Embryonic facial prominence (tissue), 1 donor: ENCODE data around the gene PSMB2.

Experiments
- DNase-seq: peaks from one replicate; pipeline ENCODE4 v3.0.0-alpha.2; 2016; ENCODE audit errors: extremely low spot score

The PSMB2 gene

DNA sequence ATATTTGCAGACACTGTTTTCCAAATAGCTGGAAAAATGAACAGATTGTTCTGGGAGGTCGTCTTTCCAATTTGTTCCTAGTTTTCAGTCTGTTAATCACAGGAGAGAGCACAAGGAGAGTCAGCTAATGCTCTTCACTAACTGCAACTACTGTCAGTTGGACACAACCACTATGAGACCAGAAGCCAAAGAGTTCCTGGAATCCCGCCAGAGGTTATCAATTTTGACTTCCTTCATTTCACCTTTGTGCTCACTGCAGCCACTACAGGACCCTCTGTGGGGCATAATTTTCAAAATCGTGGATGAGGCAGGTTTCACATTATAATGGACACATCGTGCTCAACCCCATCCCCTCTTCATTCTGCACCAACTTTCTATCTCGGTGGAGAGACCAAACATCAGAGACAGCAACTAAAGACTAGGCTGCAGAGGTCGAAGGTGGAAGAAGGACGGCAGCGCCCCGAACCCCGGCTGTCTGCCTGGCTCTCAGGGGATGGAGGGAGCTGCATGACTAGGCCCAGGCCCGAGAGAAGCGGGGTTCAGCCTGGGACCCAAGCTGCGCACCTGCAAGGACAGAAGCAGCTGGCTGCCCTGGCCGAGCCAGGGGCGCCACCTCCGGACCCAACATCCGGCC lies 84.7 kb downstream of the PSMB2 start:
- DNase-seq: no peak

DNA sequence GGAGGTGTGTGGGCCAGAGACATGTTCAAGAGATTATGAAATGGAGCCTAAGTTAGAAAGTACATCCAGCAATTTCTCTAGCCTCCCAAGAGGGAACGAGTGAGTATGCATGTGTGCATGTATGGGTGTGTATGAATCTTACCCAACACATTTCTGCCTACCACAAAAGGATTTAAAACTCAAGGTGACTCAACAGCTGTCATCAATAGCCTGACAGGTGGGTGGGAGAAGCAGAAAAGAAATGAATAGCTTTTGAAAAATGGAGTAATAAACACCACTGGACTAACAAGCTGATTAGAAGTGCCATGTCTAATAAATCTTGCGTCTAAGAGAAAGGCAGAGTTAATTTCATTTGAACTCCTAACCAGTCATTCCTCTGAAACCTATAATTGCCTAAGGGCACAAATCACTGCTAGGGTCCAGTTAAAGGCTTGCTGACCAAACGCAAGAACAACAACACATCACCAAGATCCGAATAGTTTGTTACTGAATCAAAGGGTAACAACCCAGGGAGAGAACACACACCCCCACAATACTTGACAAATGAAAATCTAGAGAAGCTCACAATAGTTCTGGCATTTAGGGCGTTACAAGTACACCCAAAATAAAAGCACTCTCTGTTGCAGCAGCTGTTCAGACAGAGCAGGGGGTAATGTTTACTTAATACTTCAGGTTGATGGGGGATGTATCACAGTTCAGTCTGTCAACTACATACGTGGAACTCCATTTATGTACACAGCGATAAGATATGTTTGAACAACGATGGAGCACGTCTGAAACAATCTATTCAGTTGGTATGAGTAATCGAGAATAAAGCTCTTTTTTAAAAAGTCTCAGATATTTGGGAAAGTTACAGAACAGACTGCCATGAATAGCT lies 85.5 kb downstream of the PSMB2 start:
- DNase-seq: no peak

DNA sequence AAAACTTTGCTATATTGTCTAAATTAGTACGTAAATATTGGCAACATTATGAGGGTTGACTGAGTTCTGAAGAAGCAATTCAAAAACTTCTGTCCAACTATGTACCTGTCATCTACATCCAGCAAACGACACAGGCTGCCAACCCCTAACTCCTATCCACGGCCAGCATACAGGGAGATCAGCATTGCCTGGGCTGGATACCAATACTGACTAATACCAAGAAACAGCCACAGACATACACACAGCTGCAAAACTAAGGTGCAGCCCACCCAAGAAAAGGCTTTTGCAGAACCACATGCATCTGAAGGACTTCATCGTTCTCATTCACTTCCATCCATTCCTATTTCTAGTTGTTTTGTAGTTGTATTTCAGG lies 86.1 kb downstream of the PSMB2 start:
- no peak for DNase-seq

- DNase-seq: no peak
Observed at GRCh38 chr1:35554266-35555211, 86.8 kb downstream of the PSMB2 start.

DNA sequence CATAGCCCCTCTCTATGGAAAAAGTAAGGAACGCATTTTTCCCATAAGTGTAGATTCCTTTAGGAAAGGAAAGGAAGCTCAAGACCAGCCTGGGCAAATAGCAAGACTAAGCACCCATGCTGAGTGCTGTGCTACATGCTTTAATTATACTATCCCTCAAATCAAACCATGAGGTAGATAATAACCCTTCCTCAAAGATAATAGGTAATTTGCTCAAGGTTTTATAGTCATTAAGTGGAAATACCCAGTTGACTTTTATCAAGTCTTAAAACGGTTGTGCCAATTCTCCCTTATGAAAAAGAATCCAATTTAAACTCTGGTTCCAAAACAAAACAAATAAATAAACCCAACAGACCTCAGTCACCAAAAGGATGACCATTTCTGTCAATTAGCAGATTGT lies 87.5 kb downstream of the PSMB2 start:
- no peak for DNase-seq
